Upper lobe of right lung (tissue), 1 donor: ENCODE measurements around the gene CCBE1. TPM values are rescaled to one million over a fixed set of nuclear protein-coding genes. Genes with fewer than 3 reads are reported as not detected.
A peak's percentile ranks its signal among the peaks of the same experiment; 100 is the strongest.

Experiments used
- ATAC-seq: fragments of 200-7000 bp; cut with Tn5 transposase; one replicate; pipeline ENCODE4 v1.9.1; 2020; ENCODE audit warnings: mild to moderate bottlenecking, moderate library complexity
- DNase-seq: peaks from one replicate; pipeline ENCODE4 v3.0.0-alpha.2; 2020
- H3K27ac ChIP-seq: fragments of 200-600 bp; one replicate; pipeline ENCODE4 v1.8.0; 2022
- H3K27me3 ChIP-seq: fragments of 200-600 bp; one replicate; pipeline ENCODE4 v1.8.0; 2022; ENCODE audit warnings: mild to moderate bottlenecking
- H3K36me3 ChIP-seq: fragments of 200-600 bp; one replicate; pipeline ENCODE4 v1.8.0; 2022
- H3K4me1 ChIP-seq: fragments of 200-600 bp; one replicate; pipeline ENCODE4 v1.8.0; 2022
- H3K4me3 ChIP-seq: fragments of 200-600 bp; one replicate; pipeline ENCODE4 v1.8.0; 2022; ENCODE audit warnings: mild to moderate bottlenecking
- H3K9me3 ChIP-seq: fragments of 200-600 bp; one replicate; pipeline ENCODE4 v1.8.0; 2022
- intact Hi-C: fragments of 100-400 bp; cut with DNase I; formaldehyde crosslinking; loops from one replicate; pipeline ENCODE4 v1.11.0; 2022
- long read RNA-seq: library from polyadenylated mRNA; unstranded; transcript quantifications from one replicate; pipeline ENCODE4 v2.0.0, GENCODE V29; 2021
- total RNA-seq: library from RNA; stranded (reverse); fragmentation: NEBNext Ultra II Directional; extraction: Animal tissue kit (Norgen Biotek cat#: 25700); gene quantifications from one replicate; pipeline ENCODE4 v1.2.1, GENCODE V29; 2021
- TF ChIP-seq, protein P1 (sequence below): fragments of 200-600 bp; IDR thresholded peaks from one replicate; pipeline ENCODE4 v1.8.0; 2022; ENCODE audit warnings: antibody characterized with exemption
- donor health status: DM: no; HTN: yes; CAD: no; lungs with severe emphysema.

Gene CCBE1
- 27.8 TPM for total RNA-seq
- long read RNA-seq, full-length matches to known transcripts = 32 of 43 reads
- long read RNA-seq, partial matches to known transcripts = 2 of 43 reads
- long read RNA-seq, other reads (novel, unspliced or antisense) = 9 of 43 reads

DNA sequence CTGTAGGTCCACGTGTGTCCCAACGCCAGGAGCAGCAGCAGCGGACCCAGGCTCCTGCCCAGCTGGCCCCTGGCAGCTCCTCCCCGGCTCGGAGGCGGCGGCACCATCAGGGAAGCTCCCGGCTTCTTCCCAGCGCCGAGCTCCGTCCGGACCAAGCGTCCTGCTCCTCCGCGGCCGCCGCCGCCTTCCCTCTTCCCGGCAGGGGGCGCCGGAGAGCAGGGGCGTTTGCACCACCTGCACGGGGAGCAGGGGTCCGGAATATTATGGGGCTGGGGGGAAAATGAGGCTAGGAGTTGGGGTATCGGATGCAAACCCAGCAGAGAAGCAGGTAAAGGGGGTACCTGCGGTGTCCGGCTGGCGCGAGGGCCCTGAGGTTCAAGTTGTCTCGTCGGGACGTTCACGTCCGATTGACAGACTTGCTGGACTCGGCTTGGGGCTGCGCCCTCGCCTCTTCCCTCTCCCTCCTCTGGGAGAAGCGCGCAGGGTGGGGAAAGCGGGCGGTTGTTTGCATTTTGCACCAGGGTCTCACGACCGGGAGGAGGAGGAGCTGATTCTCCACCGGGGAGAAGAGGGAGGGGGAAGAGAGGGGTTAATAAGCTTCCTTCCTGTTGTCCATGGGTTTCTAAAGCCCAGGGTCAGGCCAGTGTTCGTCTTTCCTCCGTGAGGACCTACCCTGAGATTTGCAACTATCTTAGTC, at the start of gene CCBE1:
Gene CCBE1 (minus strand): TSS at position 188 of the 697 bp plus-strand sequence.
- DNase-seq (peak; percentile 88), ATAC-seq (peak; percentile 91)
- H3K4me3 ChIP-seq = peak within 1 kb of the TSS; percentile 57
- H3K4me1 ChIP-seq = peaks cover 5% of the 10 kb centered on the region
- peaks cover 30% of the 10 kb centered on the region for H3K27me3 ChIP-seq
- H3K27ac ChIP-seq = peak within 1 kb of the TSS; percentile 80
- H3K9me3 ChIP-seq = no peaks in the 10 kb centered on the region
- H3K36me3 ChIP-seq = no peaks in the 10 kb centered on the region
- intact Hi-C loops = no loop called here
- TF ChIP-seq, protein P1, sequence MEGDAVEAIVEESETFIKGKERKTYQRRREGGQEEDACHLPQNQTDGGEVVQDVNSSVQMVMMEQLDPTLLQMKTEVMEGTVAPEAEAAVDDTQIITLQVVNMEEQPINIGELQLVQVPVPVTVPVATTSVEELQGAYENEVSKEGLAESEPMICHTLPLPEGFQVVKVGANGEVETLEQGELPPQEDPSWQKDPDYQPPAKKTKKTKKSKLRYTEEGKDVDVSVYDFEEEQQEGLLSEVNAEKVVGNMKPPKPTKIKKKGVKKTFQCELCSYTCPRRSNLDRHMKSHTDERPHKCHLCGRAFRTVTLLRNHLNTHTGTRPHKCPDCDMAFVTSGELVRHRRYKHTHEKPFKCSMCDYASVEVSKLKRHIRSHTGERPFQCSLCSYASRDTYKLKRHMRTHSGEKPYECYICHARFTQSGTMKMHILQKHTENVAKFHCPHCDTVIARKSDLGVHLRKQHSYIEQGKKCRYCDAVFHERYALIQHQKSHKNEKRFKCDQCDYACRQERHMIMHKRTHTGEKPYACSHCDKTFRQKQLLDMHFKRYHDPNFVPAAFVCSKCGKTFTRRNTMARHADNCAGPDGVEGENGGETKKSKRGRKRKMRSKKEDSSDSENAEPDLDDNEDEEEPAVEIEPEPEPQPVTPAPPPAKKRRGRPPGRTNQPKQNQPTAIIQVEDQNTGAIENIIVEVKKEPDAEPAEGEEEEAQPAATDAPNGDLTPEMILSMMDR = peak; percentile 87

DNA sequence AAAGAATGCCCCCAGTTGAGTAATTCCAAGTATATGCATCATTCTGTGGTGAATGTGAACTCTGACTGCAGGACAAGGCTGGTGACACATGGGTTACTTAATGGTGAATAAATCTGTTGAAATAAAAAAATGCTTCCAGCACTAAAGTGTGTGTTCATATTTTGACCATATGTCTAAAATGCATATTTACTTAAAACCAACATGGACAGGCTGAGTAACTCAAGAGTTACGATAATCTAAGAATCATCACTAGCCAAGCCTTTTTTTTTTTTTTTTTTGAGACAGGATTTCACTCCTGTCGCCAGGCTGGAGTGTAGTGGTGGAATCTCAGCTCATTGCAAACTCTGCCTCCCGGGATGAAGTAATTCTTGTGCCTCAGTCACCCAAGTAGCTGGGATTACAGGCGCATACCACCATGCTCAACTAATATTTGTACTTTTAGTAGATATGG, 47.1 kb upstream of the CCBE1 start:
- ATAC-seq = no peak
- Histone ChIP-seq H3K4me1 (peaks cover 10% of the 10 kb centered on the region), H3K9me3 (no peaks in the 10 kb centered on the region), H3K36me3 (no peaks in the 10 kb centered on the region), H3K4me3 (no peak overlapping the region), H3K27ac (no peak overlapping the region), H3K27me3 (no peaks in the 10 kb centered on the region)
- no peak for DNase-seq
- TF ChIP-seq, protein P1 = no peak
- intact Hi-C loops = no loop called here

DNA sequence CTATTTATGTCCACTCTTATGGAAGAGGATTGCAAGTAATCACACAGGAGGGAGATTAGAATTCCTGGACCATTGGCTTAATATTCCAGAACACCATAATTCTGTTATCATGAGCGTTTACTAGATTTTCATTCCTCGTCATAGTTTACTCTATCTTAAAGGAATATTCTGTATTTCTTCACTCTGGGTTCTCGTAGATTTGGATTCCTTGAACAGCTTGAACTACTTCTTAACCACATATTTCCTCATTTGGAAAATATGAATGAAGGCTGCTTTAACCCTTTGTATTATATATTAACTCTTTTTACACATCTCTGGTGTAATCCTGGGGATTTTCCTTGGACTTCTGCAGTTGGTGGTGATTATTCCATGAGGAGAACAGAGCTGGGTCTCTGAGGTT, 46.3 kb upstream of the CCBE1 start:
- intact Hi-C loops = no loop called here
- Histone ChIP-seq H3K4me1 (peaks cover 10% of the 10 kb centered on the region), H3K36me3 (no peaks in the 10 kb centered on the region), H3K27me3 (no peaks in the 10 kb centered on the region), H3K9me3 (no peaks in the 10 kb centered on the region), H3K4me3 (no peak overlapping the region), H3K27ac (no peak overlapping the region)
- TF ChIP-seq, protein P1 = no peak
- no peak for ATAC-seq
- no peak for DNase-seq

DNA sequence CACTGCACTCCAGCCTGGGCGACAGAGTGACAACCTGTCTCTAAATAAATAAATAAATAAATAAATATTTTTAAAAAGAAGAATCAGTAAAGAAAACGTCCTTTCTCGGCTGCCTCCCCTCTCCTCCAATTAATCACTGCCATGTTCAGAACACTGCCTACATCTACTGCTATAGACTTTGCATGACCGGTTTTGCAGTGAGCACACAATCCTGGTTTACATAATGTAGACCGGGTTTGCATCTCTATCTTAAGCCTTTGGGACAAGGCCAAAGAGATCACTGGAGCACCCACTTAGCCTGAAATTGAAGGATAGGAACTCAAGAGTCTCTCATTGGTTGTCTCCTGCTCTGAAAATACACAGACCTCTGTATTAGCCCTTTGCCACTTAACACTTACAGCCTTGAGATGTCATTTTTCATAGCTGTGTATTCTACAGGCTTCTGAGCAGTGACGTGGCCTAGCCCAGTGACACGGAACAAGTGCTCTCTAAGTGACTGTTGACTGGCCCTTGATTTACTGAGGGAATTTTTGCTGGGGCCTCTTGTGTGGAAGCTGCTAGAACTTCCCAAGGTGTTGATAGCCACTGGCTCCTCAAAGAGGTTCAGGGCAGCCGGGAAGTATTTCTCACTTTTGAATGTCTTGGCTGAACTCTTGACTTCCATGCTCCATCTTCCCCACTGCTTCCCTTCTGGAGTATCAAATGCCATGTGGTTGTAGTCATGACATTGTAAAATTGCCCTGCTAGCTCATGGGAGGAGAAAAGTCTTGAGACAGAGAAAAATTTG, 45.3 kb upstream of the CCBE1 start:
- H3K27me3 ChIP-seq = no peaks in the 10 kb centered on the region
- no peak overlapping the region for H3K4me3 ChIP-seq
- H3K27ac ChIP-seq = no peak overlapping the region
- H3K36me3 ChIP-seq = no peaks in the 10 kb centered on the region
- H3K4me1 ChIP-seq = peaks cover 10% of the 10 kb centered on the region
- H3K9me3 ChIP-seq = no peaks in the 10 kb centered on the region
- intact Hi-C loops = no loop called here
- DNase-seq = peak; percentile 73
- peak; percentile 95 for ATAC-seq
- TF ChIP-seq, protein P1 = no peak

DNA sequence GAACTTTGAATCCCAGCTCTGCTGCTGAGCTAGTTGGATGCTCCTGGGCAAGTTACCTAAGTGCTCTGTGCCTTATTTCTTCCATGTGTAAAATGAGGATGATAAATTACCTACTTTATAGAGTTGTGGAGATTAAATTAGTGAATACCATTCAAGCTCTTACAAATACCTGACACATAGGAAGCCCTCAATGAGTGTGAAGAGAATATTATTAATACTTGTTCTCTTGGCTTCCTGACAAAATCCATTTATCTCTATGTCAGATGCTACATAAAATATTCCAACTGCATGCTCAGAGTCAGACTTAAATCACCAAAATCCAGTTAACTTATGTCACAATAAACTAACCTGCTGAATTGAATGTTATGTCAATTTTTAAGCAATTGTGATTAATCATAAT, 42.9 kb upstream of the CCBE1 start:
- Histone ChIP-seq H3K9me3 (no peaks in the 10 kb centered on the region), H3K36me3 (no peaks in the 10 kb centered on the region), H3K27ac (no peak overlapping the region), H3K4me3 (no peak overlapping the region), H3K4me1 (peaks cover 10% of the 10 kb centered on the region), H3K27me3 (no peaks in the 10 kb centered on the region)
- TF ChIP-seq, protein P1 = no peak
- intact Hi-C loops = no loop called here
- ATAC-seq (no peak), DNase-seq (no peak)
